GM21447 (cell line): ENCODE measurements around the gene MGAT5.

Source experiments
- ATAC-seq: cut with Tn5 transposase; IDR thresholded peaks from one replicate; pipeline ENCODE4 v1.9.1; 2021; ENCODE audit not compliant: unreplicated experiment

MGAT5 gene

GRCh38 chr2:134412639-134412999 lies 158.7 kb downstream of the MGAT5 start:
- no peak for ATAC-seq

GRCh38 chr2:134413430-134413829 lies 159.6 kb downstream of the MGAT5 start:
- ATAC-seq, result no peak

GRCh38 chr2:134413912-134414311 lies 160.0 kb downstream of the MGAT5 start:
- no peak for ATAC-seq

- ATAC-seq, result no peak
Observed at GRCh38 chr2:134416018-134416417, 162.1 kb downstream of the MGAT5 start.

- ATAC-seq, result no peak
Observed at GRCh38 chr2:134416637-134417036, 162.8 kb downstream of the MGAT5 start.

- ATAC-seq, result no peak
Observed at GRCh38 chr2:134417968-134418582, 164.2 kb downstream of the MGAT5 start.

GRCh38 chr2:134420259-134420658 lies 166.4 kb downstream of the MGAT5 start:
- no peak for ATAC-seq

- ATAC-seq, result no peak
Observed at GRCh38 chr2:134420920-134421319, 167.0 kb downstream of the MGAT5 start.

- ATAC-seq, result no peak
Observed at GRCh38 chr2:134421556-134422328, 167.9 kb downstream of the MGAT5 start.

- ATAC-seq, result no peak
Observed at GRCh38 chr2:134425724-134426496, 172.0 kb downstream of the MGAT5 start.

- no peak for ATAC-seq
Observed at GRCh38 chr2:134426721-134427120, 172.8 kb downstream of the MGAT5 start.

- no peak for ATAC-seq
Observed at GRCh38 chr2:134429886-134430285, 176.0 kb downstream of the MGAT5 start.

GRCh38 chr2:134431838-134432434 lies 178.1 kb downstream of the MGAT5 start:
- ATAC-seq, result no peak

GRCh38 chr2:134432435-134432883 lies 178.6 kb downstream of the MGAT5 start:
- no peak for ATAC-seq

- ATAC-seq, result no peak
Observed at GRCh38 chr2:134433469-134433868, 179.6 kb downstream of the MGAT5 start.

- no peak for ATAC-seq
Observed at GRCh38 chr2:134433979-134434378, 180.1 kb downstream of the MGAT5 start.

GRCh38 chr2:134435505-134435904 lies 181.6 kb downstream of the MGAT5 start:
- ATAC-seq, result no peak

- no peak for ATAC-seq
Observed at GRCh38 chr2:134435936-134436335, 182.1 kb downstream of the MGAT5 start.

- ATAC-seq, result no peak
Observed at GRCh38 chr2:134436706-134437105, 182.8 kb downstream of the MGAT5 start.

GRCh38 chr2:134438371-134438770 lies 184.5 kb downstream of the MGAT5 start:
- ATAC-seq, result no peak

GRCh38 chr2:134440336-134440909 lies 186.6 kb downstream of the MGAT5 start:
- no peak for ATAC-seq
